Aorta (tissue), 5 donors: ENCODE results near the gene SH3BP5L. TPM values are rescaled to one million over a fixed set of nuclear protein-coding genes. Genes with fewer than 3 reads are reported as not detected.

Experiments
- ATAC-seq: fragments of 200-7000 bp; cut with Tn5 transposase; one replicate; pipeline ENCODE4 v1.9.1; 2022; ENCODE audit warnings: moderate library complexity; ENCODE audit not compliant: low FRiP score
- DNase-seq, 2 donors: peaks; one replicate each; pipeline ENCODE4 v3.0.0-alpha.2; 2020
- H3K27ac ChIP-seq, 2 donors: one replicate each; pipeline ENCODE4 v1.5.1; 2013; ENCODE audit warnings: low read length in 2 of 2, mild to moderate bottlenecking in 2 of 2, moderate library complexity in 2 of 2, control low read depth in 1 of 2, inconsistent platforms in 1 of 2, low read depth in 1 of 2
- H3K27me3 ChIP-seq, 2 donors: one replicate each; pipeline ENCODE4 v1.6.1; 2013; ENCODE audit warnings: control low read depth in 1 of 2, low read length in 1 of 2, mild to moderate bottlenecking in 1 of 2, moderate library complexity in 1 of 2; ENCODE audit not compliant: insufficient read depth in 2 of 2, control insufficient read depth in 1 of 2
- H3K36me3 ChIP-seq, 2 donors: one replicate each; pipeline ENCODE4 v1.6.1; 2013; ENCODE audit warnings: control low read depth in 1 of 2, low read length in 1 of 2, mild to moderate bottlenecking in 1 of 2; ENCODE audit not compliant: insufficient read depth in 2 of 2, control insufficient read depth in 1 of 2
- H3K4me1 ChIP-seq, 2 donors: one replicate each; pipeline ENCODE4 v1.6.1; 2013; ENCODE audit warnings: low read length in 2 of 2, control low read depth in 1 of 2, mild to moderate bottlenecking in 1 of 2, moderate library complexity in 1 of 2; ENCODE audit not compliant: insufficient read depth in 2 of 2, control insufficient read depth in 1 of 2
- H3K4me3 ChIP-seq, 2 donors: one replicate each; pipeline ENCODE4 v1.5.1; 2013; ENCODE audit warnings: low read length in 2 of 2, control low read depth in 1 of 2, mild to moderate bottlenecking in 1 of 2
- H3K9me3 ChIP-seq: one replicate; pipeline ENCODE4 v1.6.1; 2013; ENCODE audit warnings: mild to moderate bottlenecking, low read length; ENCODE audit not compliant: control insufficient read depth
- WGBS, 2 donors: extraction: QIAGEN DNeasy Blood & Tissue Kit; methylation state at CpG; one replicate each; pipeline ENCODE4 v1.1.7; 2013; 5-methylcytosine and 5-hydroxymethylcytosine counted together
- intact Hi-C, 2 donors: fragments of 100-400 bp; cut with DNase I; formaldehyde crosslinking; loops; one replicate each; pipeline versions ENCODE4 v1.14.2 to v1.15.0; 2022
- polyA plus RNA-seq, 2 donors: library from polyadenylated mRNA; stranded (reverse); fragments of 200-250 nt; gene quantifications; one replicate each; pipeline ENCODE4 v1.2.3, GENCODE V29; 2013
- total RNA-seq, 2 donors: library from RNA; stranded (reverse); fragmentation: NEBNext Ultra II Directional; extraction: Animal tissue kit (Norgen Biotek cat#: 25700); gene quantifications; one replicate each; pipeline ENCODE4 v1.2.1, GENCODE V29; 2021
- donor health status: healthy with polysubstance abuse.
- donor health status: Bipolar disorder and iron deficiency.
- donor health status: DM: no; HTN: no; CAD: no.
- donor health status: DM: no; HTN: no; CAD: no.
- donor health status: DM: yes; HTN: yes; CAD: no.

SH3BP5L gene
- total and polyA plus RNA-seq, 4 donors, result 11.8 to 25.1 (median 19.0) TPM

- peaks cover 0 to 3% of the 10 kb centered on the region in 2 donors for H3K4me1 ChIP-seq
- WGBS, 2 donors, result 90 to 91% methylated on average over 8 of the region's 8 CpGs
- intact Hi-C loops, result no loop called here
- H3K27ac ChIP-seq, result no peak overlapping the region
- no peak overlapping the region for H3K4me3 ChIP-seq
- ATAC-seq (no peak), DNase-seq (no peak)
- no peaks in the 10 kb centered on the region for H3K9me3 ChIP-seq
- H3K27me3 ChIP-seq, result no peaks in the 10 kb centered on the region
- H3K36me3 ChIP-seq, result no peaks in the 10 kb centered on the region
Observed at GRCh38 chr1:248853663-248854375, 28.1 kb upstream of the SH3BP5L start.

DNA sequence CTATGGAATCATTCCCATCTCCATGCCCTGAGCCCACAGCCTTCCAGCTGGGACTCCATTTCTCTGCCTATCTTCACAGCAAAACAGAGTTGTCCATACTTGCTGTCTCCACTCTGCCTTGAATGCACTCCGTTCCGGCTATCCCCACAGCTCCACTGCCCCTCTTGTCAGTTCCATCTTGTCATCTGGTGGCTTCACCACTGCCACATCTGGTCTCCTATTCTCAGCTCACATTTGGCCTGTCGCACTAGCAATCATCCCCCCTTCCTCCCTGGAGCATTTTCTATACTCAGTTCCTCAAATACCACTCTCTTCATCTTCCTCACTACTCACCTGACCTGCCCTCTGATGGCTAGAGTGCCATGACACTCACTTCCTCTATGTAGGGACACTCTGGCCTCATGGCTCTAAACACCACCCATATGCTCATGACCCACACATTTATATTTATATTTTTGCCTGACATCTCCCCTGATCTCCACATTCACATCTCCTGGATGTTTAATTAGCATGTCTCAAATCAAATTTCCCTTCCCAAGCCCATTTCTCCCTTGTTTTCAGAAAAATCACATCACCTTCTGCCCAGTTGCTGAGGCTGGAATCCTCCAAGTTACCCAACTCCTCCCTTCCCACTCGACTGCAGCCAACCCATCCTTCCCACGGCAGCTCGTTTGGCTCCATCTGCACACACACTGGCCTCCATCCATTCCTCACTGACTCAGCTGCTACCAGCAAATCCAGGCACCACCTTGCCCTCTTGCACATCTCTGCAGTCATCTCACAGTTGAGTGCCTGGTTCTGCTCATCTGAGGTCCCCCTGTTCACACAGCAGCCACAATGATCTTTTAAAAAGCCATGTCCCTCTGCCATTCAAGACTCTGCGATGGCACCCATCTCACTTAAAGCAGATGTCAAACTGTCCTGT, 27.0 kb upstream of the SH3BP5L start:
- intact Hi-C loops, result no loop called here

DNA sequence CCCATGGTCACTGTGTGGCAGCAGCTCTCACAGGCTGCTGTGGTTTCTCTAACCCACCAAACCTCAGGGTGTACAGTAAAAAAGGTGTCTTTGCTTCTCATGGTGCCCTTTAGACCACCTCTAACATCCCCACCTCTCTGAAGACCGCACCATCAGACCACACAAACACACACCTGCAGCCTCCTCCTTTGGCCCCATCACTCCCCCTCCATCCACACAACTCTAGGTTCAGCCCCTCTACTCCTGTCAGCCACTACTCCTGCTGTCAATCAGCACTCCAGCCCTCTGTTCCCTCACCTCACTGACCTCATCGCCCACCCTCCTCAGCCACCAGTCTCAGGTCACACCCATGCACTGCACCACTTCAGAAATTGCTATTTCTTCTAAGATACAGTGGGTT, 25.7 kb upstream of the SH3BP5L start:
- DNase-seq (no peak), ATAC-seq (no peak)
- no peak overlapping the region for H3K4me3 ChIP-seq
- no peak overlapping the region for H3K27ac ChIP-seq
- H3K36me3 ChIP-seq, result peaks cover 0 to 16% of the 10 kb centered on the region in 2 donors
- no peaks in the 10 kb centered on the region for H3K9me3 ChIP-seq
- intact Hi-C loops, result no loop called here
- no peaks in the 10 kb centered on the region for H3K27me3 ChIP-seq
- no peaks in the 10 kb centered on the region for H3K4me1 ChIP-seq
- 98% methylated on average over 2 of the region's 2 CpGs for WGBS, 2 donors

More for the DNA sequence above, 27.0 kb upstream of the SH3BP5L start:
- no peaks in the 10 kb centered on the region for H3K27me3 ChIP-seq
- DNase-seq (no peak), ATAC-seq (no peak)
- 55 to 59% methylated on average over 7 of the region's 7 CpGs for WGBS, 2 donors
- H3K27ac ChIP-seq, result no peak overlapping the region
- H3K9me3 ChIP-seq, result no peaks in the 10 kb centered on the region
- H3K4me1 ChIP-seq, result peaks cover 0 to 2% of the 10 kb centered on the region in 2 donors
- H3K4me3 ChIP-seq, result no peak overlapping the region
- H3K36me3 ChIP-seq, result peaks cover 0 to 4% of the 10 kb centered on the region in 2 donors

DNA sequence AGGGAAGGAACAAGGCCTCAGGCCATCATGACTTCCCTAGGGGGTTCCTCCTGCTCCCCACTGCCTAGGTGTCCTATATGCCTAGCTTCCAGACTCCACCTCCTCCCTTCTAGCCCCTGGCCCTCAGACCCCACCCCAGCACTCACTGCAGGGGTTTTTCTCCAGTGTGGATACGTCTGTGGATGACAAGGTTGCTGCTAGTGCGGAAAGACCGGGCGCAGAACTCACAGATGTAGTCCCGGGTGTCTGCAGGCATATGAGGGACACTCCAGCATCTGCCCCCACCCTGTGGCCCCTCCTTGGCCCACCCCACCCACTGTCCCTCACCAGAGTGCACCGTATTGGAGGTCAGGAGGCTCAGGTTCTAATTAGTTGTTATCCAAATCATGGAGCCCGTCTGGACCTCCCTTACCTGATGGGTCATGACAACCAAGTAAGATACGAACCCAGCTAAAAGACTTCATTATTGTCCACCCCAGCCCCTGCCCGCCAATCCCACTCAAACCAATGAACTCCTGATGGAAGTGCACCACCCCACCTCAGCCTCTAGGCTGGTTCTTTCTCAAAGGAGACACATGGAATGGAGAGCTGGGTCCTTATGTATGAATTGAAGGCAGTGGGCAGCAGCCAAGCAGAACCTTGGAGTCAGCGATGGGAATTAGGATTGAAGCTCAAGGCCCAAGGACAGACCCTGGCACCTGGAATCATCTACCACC, 25.0 kb upstream of the SH3BP5L start:
- ATAC-seq (no peak), DNase-seq (no peak)
- no peak overlapping the region for H3K27ac ChIP-seq
- 82 to 83% methylated on average over 10 of the region's 10 CpGs for WGBS, 2 donors
- intact Hi-C loops, result no loop called here
- H3K4me3 ChIP-seq, result no peak overlapping the region
- no peaks in the 10 kb centered on the region for H3K27me3 ChIP-seq
- H3K4me1 ChIP-seq, result no peaks in the 10 kb centered on the region
- no peaks in the 10 kb centered on the region for H3K9me3 ChIP-seq
- peaks cover 0 to 18% of the 10 kb centered on the region in 2 donors for H3K36me3 ChIP-seq

DNA sequence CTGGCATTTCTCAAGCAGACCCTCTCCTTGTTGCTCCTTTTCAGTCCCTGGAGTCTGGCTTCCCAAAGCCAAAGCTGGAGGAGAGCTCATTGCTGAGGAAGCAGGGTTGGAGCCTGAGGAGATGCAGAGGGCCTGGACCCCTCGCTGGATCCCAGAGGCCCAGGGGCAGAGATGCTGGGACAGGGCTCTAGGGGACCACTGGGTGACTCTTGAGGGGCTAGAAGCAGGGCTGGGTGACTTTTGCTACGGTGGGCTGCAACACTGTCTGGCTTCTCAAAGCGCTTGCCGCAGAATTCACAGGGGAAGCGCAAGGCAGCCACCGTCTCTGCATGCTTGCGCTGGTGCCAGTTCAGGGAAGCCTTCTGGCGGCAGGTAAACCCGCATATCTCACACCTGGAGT, 24.4 kb upstream of the SH3BP5L start:
- 88 to 93% methylated on average over 9 of the region's 9 CpGs for WGBS, 2 donors
- intact Hi-C loops, result no loop called here
- no peak for DNase-seq

DNA sequence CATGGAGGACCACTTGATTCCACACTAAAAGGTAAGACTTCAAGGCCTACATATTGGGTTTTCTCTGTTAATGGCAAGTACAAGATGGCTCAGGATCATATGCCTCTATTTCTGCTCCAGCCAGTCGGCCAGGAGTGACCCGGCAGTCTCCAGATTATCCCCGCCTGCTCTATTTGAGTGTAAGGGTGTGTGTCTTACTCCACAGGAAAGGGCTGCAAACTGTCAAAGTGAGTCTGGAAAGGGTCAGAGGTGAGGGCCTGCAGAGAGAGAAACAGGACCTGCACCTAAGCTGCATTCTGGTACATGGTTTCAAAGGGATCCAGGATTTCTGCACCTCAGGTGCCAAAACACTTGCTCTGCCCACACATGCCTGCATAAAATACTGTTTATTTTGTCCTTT, 23.9 kb upstream of the SH3BP5L start:
- Histone ChIP-seq H3K4me3 (no peak overlapping the region), H3K27me3 (no peaks in the 10 kb centered on the region), H3K36me3 (peaks cover 0 to 20% of the 10 kb centered on the region in 2 donors), H3K27ac (no peak overlapping the region), H3K9me3 (no peaks in the 10 kb centered on the region), H3K4me1 (no peaks in the 10 kb centered on the region)
- ATAC-seq (no peak), DNase-seq (no peak)
- intact Hi-C loops, result no loop called here
- WGBS, 2 donors, result 84 to 86% methylated on average over 3 of the region's 3 CpGs

More for the DNA sequence above, 24.4 kb upstream of the SH3BP5L start:
- Histone ChIP-seq H3K9me3 (no peaks in the 10 kb centered on the region), H3K36me3 (peaks cover 0 to 18% of the 10 kb centered on the region in 2 donors), H3K27ac (no peak overlapping the region), H3K27me3 (no peaks in the 10 kb centered on the region), H3K4me3 (no peak overlapping the region), H3K4me1 (no peaks in the 10 kb centered on the region)
- no peak for ATAC-seq

DNA sequence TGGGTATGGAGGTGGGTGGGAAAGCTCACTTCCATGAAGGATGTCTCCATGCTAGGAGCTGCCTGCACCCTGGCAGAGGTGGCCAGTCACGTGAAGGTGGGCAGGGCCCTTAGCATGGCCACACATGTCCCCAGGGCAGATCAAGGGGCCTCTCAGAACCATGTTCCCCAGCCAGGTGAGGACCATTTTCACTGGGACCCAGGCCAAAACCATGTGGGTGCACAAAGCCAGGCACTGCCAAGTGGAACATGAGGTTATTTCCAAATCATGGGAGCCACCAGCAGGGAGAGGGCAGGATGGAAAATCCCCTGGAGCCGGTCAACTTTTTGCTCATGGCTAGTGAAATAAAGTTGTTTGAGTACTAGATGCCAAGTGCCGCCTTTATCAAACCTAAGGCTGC, 23.4 kb upstream of the SH3BP5L start:
- intact Hi-C loops, result no loop called here
- Histone ChIP-seq H3K36me3 (peaks cover 0 to 20% of the 10 kb centered on the region in 2 donors), H3K9me3 (no peaks in the 10 kb centered on the region), H3K4me1 (no peaks in the 10 kb centered on the region), H3K27ac (no peak overlapping the region), H3K27me3 (no peaks in the 10 kb centered on the region), H3K4me3 (no peak overlapping the region)
- ATAC-seq (no peak), DNase-seq (no peak)
- WGBS, 2 donors, result 65 to 67% methylated on average over 3 of the region's 3 CpGs

DNA sequence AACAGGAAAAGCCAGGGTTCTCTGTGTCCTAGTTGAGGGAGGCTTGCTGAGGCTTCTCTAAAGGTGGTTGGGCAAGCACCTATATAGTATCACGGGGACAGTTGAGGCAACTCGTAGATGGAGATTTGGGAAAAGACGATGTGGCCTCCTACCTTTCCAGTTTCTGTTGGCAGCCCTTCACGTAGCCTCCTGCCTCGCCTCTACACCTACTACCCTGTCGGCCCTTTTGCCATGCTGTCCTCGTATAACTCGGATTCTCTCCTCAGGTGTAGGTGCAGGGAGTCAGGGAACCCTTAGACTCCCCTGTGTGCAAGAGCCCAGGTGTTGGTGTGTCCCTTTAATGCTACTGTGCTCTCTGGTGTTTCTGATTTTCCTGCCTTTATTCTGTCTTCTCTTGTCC, 22.9 kb upstream of the SH3BP5L start:
- Histone ChIP-seq H3K27me3 (no peaks in the 10 kb centered on the region), H3K4me3 (no peak overlapping the region), H3K9me3 (no peaks in the 10 kb centered on the region), H3K36me3 (peaks cover 0 to 20% of the 10 kb centered on the region in 2 donors), H3K4me1 (no peaks in the 10 kb centered on the region), H3K27ac (no peak overlapping the region)
- WGBS, 2 donors, result 91 to 92% methylated on average over 8 of the region's 8 CpGs
- ATAC-seq, result no peak
- no peak for DNase-seq
- intact Hi-C loops, result no loop called here
